Liver (tissue), 9 donors: ENCODE results near the gene SYT2. TPM values are rescaled to one million over a fixed set of nuclear protein-coding genes. Genes with fewer than 3 reads are reported as not detected.

ENCODE experiments used
- DNase-seq: peaks from one replicate; pipeline ENCODE4 v3.0.0-alpha.2; 2017; ENCODE audit warnings: low spot score
- H3K27ac ChIP-seq, 2 donors: one replicate each; pipeline ENCODE4 v1.7.0; 2013; ENCODE audit warnings: inconsistent platforms in 2 of 2, low read length in 2 of 2, control low read depth in 1 of 2, low read depth in 1 of 2, mild to moderate bottlenecking in 1 of 2
- H3K27me3 ChIP-seq, 4 donors: one replicate each; pipeline versions ENCODE4 v1.6.1 to v1.7.0; 2013; ENCODE audit warnings: low read length in 3 of 4, inconsistent platforms in 1 of 4, mild to moderate bottlenecking in 1 of 4, moderate library complexity in 1 of 4; ENCODE audit not compliant: control insufficient read depth in 4 of 4, insufficient read depth in 4 of 4
- H3K36me3 ChIP-seq, 4 donors: one replicate each; pipeline versions ENCODE4 v1.6.1 to v1.7.0; 2013; ENCODE audit warnings: low read length in 3 of 4, mild to moderate bottlenecking in 3 of 4, low read depth in 1 of 4, moderate library complexity in 1 of 4; ENCODE audit not compliant: control insufficient read depth in 4 of 4, insufficient read depth in 3 of 4
- H3K4me1 ChIP-seq, 4 donors: one replicate each; pipeline versions ENCODE4 v1.6.1 to v1.7.0; 2013; ENCODE audit warnings: low read length in 3 of 4, mild to moderate bottlenecking in 3 of 4, moderate library complexity in 1 of 4; ENCODE audit not compliant: control insufficient read depth in 4 of 4, insufficient read depth in 4 of 4
- H3K4me3 ChIP-seq, 3 donors: one replicate each; pipeline versions ENCODE4 v1.6.1 to v1.7.0; 2013; ENCODE audit warnings: low read length in 3 of 3, control low read depth in 1 of 3, low read depth in 1 of 3, mild to moderate bottlenecking in 1 of 3
- H3K9ac ChIP-seq, 2 donors: one replicate each; pipeline ENCODE4 v1.7.0; 2013; ENCODE audit warnings: low read length in 2 of 2, mild to moderate bottlenecking in 2 of 2, moderate library complexity in 2 of 2, control low read depth in 1 of 2, low read depth in 1 of 2
- H3K9me3 ChIP-seq, 4 donors: one replicate each; pipeline versions ENCODE4 v1.6.1 to v1.7.0; 2013; ENCODE audit warnings: low read length in 3 of 4; ENCODE audit not compliant: control insufficient read depth in 4 of 4
- ATF3 ChIP-seq: IDR thresholded peaks from 2 replicates; pipeline ENCODE4 v1.6.1; 2016; ENCODE audit warnings: antibody characterized with exemption
- CTCF ChIP-seq: fragments of 150-350 bp; IDR thresholded peaks from 2 replicates; pipeline ENCODE4 v1.5.1; 2017; ENCODE audit warnings: improper control_type of control experiment, low read depth, low read length; ENCODE audit not compliant: missing input control
- EGR1 ChIP-seq, 2 donors: IDR thresholded peaks; 2 replicates each; pipeline ENCODE4 v1.6.1; 2016 to 2018; ENCODE audit warnings: antibody characterized with exemption in 2 of 2, low read depth in 2 of 2
- FOXA2 ChIP-seq: IDR thresholded peaks from 2 replicates; pipeline ENCODE4 v1.6.1; 2016; ENCODE audit warnings: antibody characterized with exemption
- HNF4A ChIP-seq, 2 donors: conservative IDR thresholded peaks; 2 replicates each; pipeline ENCODE4 v1.6.1; 2016; ENCODE audit warnings: antibody characterized with exemption in 2 of 2, mild to moderate bottlenecking in 2 of 2
- JUND ChIP-seq, 2 donors: IDR thresholded peaks; 2 replicates each; pipeline ENCODE4 v1.6.1; 2016; ENCODE audit warnings: antibody characterized with exemption in 2 of 2
- NR2F2 ChIP-seq: IDR thresholded peaks from 2 replicates; pipeline ENCODE4 v1.6.1; 2016; ENCODE audit warnings: antibody characterized with exemption
- REST ChIP-seq: IDR thresholded peaks from 2 replicates; pipeline ENCODE4 v1.6.1; 2016; ENCODE audit warnings: antibody characterized with exemption, mild to moderate bottlenecking
- RXRA ChIP-seq, 2 donors: IDR thresholded peaks; 2 replicates each; pipeline ENCODE4 v1.6.1; 2017 to 2018; ENCODE audit warnings: antibody characterized with exemption in 2 of 2, mild to moderate bottlenecking in 1 of 2
- SP1 ChIP-seq: IDR thresholded peaks from 2 replicates; pipeline ENCODE4 v1.6.1; 2018; ENCODE audit warnings: antibody characterized with exemption, mild to moderate bottlenecking
- TAF1 ChIP-seq: conservative IDR thresholded peaks from 2 replicates; pipeline ENCODE4 v1.6.1; 2016; ENCODE audit warnings: antibody characterized with exemption, mild to moderate bottlenecking
- WGBS: extraction: QIAGEN DNeasy Blood & Tissue Kit; methylation state at CpG from one replicate; pipeline ENCODE4 v1.1.7; 2013; 5-methylcytosine and 5-hydroxymethylcytosine counted together
- polyA plus RNA-seq, 2 donors: library from polyadenylated mRNA; stranded (reverse) in 1 of 2; unstranded in 1 of 2; fragments of 200-250 nt in 1 of 2; fragments of >200 nt in 1 of 2; fragmentation: Nextera tagmentation in 1 of 2; extraction: Ambion mirVana in 1 of 2; gene quantifications; one replicate each; pipeline versions ENCODE4 v1.2.1 to v1.2.3, GENCODE V29; 2013 to 2015
- total RNA-seq, 2 donors: library from RNA; depleted of rRNA; stranded (reverse); fragments of >200 nt; gene quantifications; one replicate each; pipeline ENCODE4 v1.2.3, GENCODE V29; 2014
- TF ChIP-seq, protein P1 (sequence below): IDR thresholded peaks from 2 replicates; pipeline ENCODE4 v1.6.1; 2016; ENCODE audit warnings: antibody characterized with exemption
- TF ChIP-seq, protein P2 (sequence below): IDR thresholded peaks from 2 replicates; pipeline ENCODE4 v1.6.1; 2016; ENCODE audit warnings: antibody characterized with exemption
- donor health status: healthy.
- donor health status: healthy.
- donor health status: healthy.
- donor health status: healthy.
- donor health status: healthy.

SYT2 gene
- total and polyA plus RNA-seq, 4 donors = under 0.01 to 0.07 TPM; not detected in 2

- no peak for TF ChIP-seq FOXA2
- TF ChIP-seq TAF1 = no peak
- no peak for TF ChIP-seq ATF3
- no peak for TF ChIP-seq JUND (IDR thresholded peaks at IDR 0.05)
- no peak for TF ChIP-seq HNF4A (conservative IDR thresholded peaks at IDR 0.05)
- no peak for TF ChIP-seq SP1
- TF ChIP-seq, protein P1, sequence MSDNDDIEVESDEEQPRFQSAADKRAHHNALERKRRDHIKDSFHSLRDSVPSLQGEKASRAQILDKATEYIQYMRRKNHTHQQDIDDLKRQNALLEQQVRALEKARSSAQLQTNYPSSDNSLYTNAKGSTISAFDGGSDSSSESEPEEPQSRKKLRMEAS = no peak
- TF ChIP-seq, protein P2, sequence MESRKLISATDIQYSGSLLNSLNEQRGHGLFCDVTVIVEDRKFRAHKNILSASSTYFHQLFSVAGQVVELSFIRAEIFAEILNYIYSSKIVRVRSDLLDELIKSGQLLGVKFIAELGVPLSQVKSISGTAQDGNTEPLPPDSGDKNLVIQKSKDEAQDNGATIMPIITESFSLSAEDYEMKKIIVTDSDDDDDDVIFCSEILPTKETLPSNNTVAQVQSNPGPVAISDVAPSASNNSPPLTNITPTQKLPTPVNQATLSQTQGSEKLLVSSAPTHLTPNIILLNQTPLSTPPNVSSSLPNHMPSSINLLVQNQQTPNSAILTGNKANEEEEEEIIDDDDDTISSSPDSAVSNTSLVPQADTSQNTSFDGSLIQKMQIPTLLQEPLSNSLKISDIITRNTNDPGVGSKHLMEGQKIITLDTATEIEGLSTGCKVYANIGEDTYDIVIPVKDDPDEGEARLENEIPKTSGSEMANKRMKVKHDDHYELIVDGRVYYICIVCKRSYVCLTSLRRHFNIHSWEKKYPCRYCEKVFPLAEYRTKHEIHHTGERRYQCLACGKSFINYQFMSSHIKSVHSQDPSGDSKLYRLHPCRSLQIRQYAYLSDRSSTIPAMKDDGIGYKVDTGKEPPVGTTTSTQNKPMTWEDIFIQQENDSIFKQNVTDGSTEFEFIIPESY = no peak
Observed at GRCh38 chr1:202592146-202592545, 118.1 kb downstream of the SYT2 start (continued).

GRCh38 chr1:202591515-202591914, 118.7 kb downstream of the SYT2 start:
- TF ChIP-seq, protein P2 = no peak
- no peak for TF ChIP-seq RXRA (IDR thresholded peaks at IDR 0.05)
- no peak for TF ChIP-seq CTCF
- no peak for TF ChIP-seq SP1
- no peak for TF ChIP-seq REST
- TF ChIP-seq EGR1 (IDR thresholded peaks at IDR 0.05; ENCODE audit: low read depth in 2 of 2) = no peak
- TF ChIP-seq FOXA2 = no peak
- no peak for TF ChIP-seq ATF3
- TF ChIP-seq NR2F2 = no peak

More at GRCh38 chr1:202591515-202591914, 118.7 kb downstream of the SYT2 start:
- no peak for DNase-seq
- Histone ChIP-seq H3K27me3 (no peaks in the 10 kb centered on the region), H3K4me1 (peaks cover 0 to 2% (median 0%) of the 10 kb centered on the region in 4 donors), H3K27ac (no peak overlapping the region), H3K4me3 (no peak overlapping the region), H3K9ac (no peak overlapping the region), H3K9me3 (no peaks in the 10 kb centered on the region), H3K36me3 (peaks cover 0 to 3% (median 0%) of the 10 kb centered on the region in 4 donors)
- WGBS = 97% methylated on average over 7 of the region's 7 CpGs
